GM18520 (cell line): ENCODE data around the gene PARP11.

Experiments used
- ATAC-seq: cut with Tn5 transposase; IDR thresholded peaks from one replicate; pipeline ENCODE4 v1.9.1; 2021; ENCODE audit not compliant: unreplicated experiment

The PARP11 gene

GRCh38 chr12:3775385-3776035 is 97.7 kb downstream of the PARP11 start:
- ATAC-seq: no peak

GRCh38 chr12:3772380-3772779 is 100.8 kb downstream of the PARP11 start:
- ATAC-seq: no peak

GRCh38 chr12:3771853-3772252 is 101.3 kb downstream of the PARP11 start:
- ATAC-seq: no peak

- no peak for ATAC-seq
These were observed 102.3 kb downstream of the PARP11 start for GRCh38 chr12:3770891-3771290.

GRCh38 chr12:3768911-3769447 is 104.2 kb downstream of the PARP11 start:
- no peak for ATAC-seq

- ATAC-seq: no peak
These were observed 112.0 kb downstream of the PARP11 start for GRCh38 chr12:3761116-3761735.

GRCh38 chr12:3759878-3760277 is 113.3 kb downstream of the PARP11 start:
- ATAC-seq: no peak
